SK-N-SH treated with all-trans-retinoic acid at 6 μM for 48 hours (cell line): ENCODE measurements around the gene ITM2C.

Experiments used
- ATAC-seq: fragments of 200-7000 bp; cut with Tn5 transposase; 3 replicates; pipeline ENCODE4 v1.9.1; 2020; ENCODE audit warnings: mild to moderate bottlenecking, moderate library complexity
- BACH2 ChIP-seq: fragments of 250-450 bp; sonication (Bioruptor Pico); IDR thresholded peaks from 2 replicates; pipeline ENCODE4 v1.9.0; 2021; ENCODE audit warnings: mild to moderate bottlenecking, borderline replicate concordance
- CSDC2 ChIP-seq: fragments of 250-450 bp; sonication (Bioruptor Pico); IDR thresholded peaks from 2 replicates; pipeline ENCODE4 v1.5.0; 2020; ENCODE audit warnings: mild to moderate bottlenecking, moderate library complexity
- CSRNP3 ChIP-seq: fragments of 250-450 bp; sonication (Bioruptor Pico); IDR thresholded peaks from 2 replicates; pipeline ENCODE4 v1.5.1; 2021; ENCODE audit warnings: mild to moderate bottlenecking, moderate library complexity
- ISL1 ChIP-seq: fragments of 250-450 bp; sonication (Bioruptor Pico); IDR thresholded peaks from 2 replicates; pipeline ENCODE4 v2.1.2; 2022; ENCODE audit warnings: mild to moderate bottlenecking, moderate library complexity
- OSR1 ChIP-seq: fragments of 250-450 bp; sonication (Bioruptor Pico); IDR thresholded peaks from 2 replicates; pipeline ENCODE4 v1.8.0; 2022; ENCODE audit warnings: moderate library complexity, mild to moderate bottlenecking, inconsistent platforms
- PATZ1 ChIP-seq: fragments of 250-450 bp; sonication (Bioruptor Pico); IDR thresholded peaks from 2 replicates; pipeline ENCODE4 v1.8.0; 2020; ENCODE audit warnings: mild to moderate bottlenecking, moderate library complexity, borderline replicate concordance
- TOX ChIP-seq: fragments of 250-450 bp; sonication (Bioruptor Pico); IDR thresholded peaks from 2 replicates; pipeline ENCODE4 v1.8.0; 2021; ENCODE audit warnings: mild to moderate bottlenecking, moderate library complexity, borderline replicate concordance
- ZFP3 ChIP-seq: fragments of 250-450 bp; sonication (Bioruptor Pico); IDR thresholded peaks from 2 replicates; pipeline ENCODE4 v1.5.0; 2020; ENCODE audit warnings: mild to moderate bottlenecking, moderate library complexity
- ZFP30 ChIP-seq: fragments of 450-650 bp; formaldehyde crosslinking; IDR thresholded peaks from 2 replicates; pipeline ENCODE4 v1.5.0; 2022; ENCODE audit warnings: mild to moderate bottlenecking, moderate library complexity
- ZNF565 ChIP-seq: fragments of 450-650 bp; formaldehyde crosslinking; conservative IDR thresholded peaks from 2 replicates; pipeline ENCODE4 v1.5.0; 2020; ENCODE audit warnings: low read depth, mild to moderate bottlenecking, moderate library complexity
- ZNF70 ChIP-seq: fragments of 450-650 bp; formaldehyde crosslinking; IDR thresholded peaks from 2 replicates; pipeline ENCODE4 v1.5.0; 2020; ENCODE audit warnings: mild to moderate bottlenecking, moderate library complexity
- ZNF8 ChIP-seq: fragments of 450-650 bp; formaldehyde crosslinking; IDR thresholded peaks from 2 replicates; pipeline ENCODE4 v1.5.0; 2020; ENCODE audit warnings: mild to moderate bottlenecking, moderate library complexity
- TF ChIP-seq, protein P1 (sequence below): fragments of 250-450 bp; sonication (Bioruptor Pico); IDR thresholded peaks from 2 replicates; pipeline ENCODE4 v1.5.0; 2020; ENCODE audit warnings: mild to moderate bottlenecking, moderate library complexity
- TF ChIP-seq, protein P2 (sequence below): fragments of 250-450 bp; sonication (Bioruptor Pico); IDR thresholded peaks from 2 replicates; pipeline ENCODE4 v1.8.0; 2021; ENCODE audit warnings: low read depth, mild to moderate bottlenecking, moderate library complexity, borderline replicate concordance
- TF ChIP-seq, protein P3 (sequence below): fragments of 250-450 bp; sonication (Bioruptor Pico); IDR thresholded peaks from 2 replicates; pipeline ENCODE4 v1.5.1; 2020; ENCODE audit warnings: low read depth, mild to moderate bottlenecking, moderate library complexity

Gene ITM2C

GRCh38 chr2:230908092-230908594, 43.4 kb downstream of the ITM2C start:
- no peak; the same call in 2 of the 3 replicates for ATAC-seq
- TF ChIP-seq, protein P1, sequence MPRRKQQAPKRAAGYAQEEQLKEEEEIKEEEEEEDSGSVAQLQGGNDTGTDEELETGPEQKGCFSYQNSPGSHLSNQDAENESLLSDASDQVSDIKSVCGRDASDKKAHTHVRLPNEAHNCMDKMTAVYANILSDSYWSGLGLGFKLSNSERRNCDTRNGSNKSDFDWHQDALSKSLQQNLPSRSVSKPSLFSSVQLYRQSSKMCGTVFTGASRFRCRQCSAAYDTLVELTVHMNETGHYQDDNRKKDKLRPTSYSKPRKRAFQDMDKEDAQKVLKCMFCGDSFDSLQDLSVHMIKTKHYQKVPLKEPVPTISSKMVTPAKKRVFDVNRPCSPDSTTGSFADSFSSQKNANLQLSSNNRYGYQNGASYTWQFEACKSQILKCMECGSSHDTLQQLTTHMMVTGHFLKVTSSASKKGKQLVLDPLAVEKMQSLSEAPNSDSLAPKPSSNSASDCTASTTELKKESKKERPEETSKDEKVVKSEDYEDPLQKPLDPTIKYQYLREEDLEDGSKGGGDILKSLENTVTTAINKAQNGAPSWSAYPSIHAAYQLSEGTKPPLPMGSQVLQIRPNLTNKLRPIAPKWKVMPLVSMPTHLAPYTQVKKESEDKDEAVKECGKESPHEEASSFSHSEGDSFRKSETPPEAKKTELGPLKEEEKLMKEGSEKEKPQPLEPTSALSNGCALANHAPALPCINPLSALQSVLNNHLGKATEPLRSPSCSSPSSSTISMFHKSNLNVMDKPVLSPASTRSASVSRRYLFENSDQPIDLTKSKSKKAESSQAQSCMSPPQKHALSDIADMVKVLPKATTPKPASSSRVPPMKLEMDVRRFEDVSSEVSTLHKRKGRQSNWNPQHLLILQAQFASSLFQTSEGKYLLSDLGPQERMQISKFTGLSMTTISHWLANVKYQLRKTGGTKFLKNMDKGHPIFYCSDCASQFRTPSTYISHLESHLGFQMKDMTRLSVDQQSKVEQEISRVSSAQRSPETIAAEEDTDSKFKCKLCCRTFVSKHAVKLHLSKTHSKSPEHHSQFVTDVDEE (CRISPR knock-in tag), result no peak
- TF ChIP-seq, protein P2, sequence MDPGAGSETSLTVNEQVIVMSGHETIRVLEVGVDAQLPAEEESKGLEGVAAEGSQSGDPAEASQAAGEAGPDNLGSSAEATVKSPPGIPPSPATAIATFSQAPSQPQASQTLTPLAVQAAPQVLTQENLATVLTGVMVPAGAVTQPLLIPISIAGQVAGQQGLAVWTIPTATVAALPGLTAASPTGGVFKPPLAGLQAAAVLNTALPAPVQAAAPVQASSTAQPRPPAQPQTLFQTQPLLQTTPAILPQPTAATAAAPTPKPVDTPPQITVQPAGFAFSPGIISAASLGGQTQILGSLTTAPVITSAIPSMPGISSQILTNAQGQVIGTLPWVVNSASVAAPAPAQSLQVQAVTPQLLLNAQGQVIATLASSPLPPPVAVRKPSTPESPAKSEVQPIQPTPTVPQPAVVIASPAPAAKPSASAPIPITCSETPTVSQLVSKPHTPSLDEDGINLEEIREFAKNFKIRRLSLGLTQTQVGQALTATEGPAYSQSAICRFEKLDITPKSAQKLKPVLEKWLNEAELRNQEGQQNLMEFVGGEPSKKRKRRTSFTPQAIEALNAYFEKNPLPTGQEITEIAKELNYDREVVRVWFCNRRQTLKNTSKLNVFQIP (CRISPR knock-in tag), result no peak

DNA sequence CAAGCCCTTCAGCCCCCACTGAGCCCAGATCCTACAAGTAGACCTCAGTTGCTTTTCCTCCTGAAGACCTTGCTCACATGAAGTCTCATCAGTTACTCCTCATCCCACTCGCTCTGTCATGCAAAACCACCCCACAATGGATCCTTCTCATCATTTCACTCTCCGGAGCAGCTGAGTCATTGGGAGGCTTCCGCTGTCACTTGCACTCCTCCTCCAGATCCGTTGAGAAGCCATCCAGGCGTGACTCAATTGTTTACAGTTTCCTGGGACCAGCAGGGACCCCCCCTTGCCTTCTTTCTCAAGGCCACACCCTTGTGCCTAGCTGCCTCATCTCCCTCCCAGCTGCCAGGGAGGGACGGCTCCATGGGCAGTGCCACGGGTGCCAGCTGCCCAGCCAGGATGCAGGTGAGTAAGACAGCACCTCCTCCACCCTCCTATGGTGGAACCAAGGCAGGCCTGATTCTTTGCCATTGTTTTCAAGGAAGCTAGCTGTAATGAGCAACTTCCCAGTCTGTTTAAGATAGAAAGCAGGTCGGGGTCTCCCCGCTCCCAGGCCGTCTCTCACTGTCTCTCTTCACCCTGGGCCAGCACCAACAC, 44.0 kb downstream of the ITM2C start:
- TF ChIP-seq ISL1 (no peak), OSR1 (no peak), ZFP3 (no peak), CSRNP3 (no peak), PATZ1 (no peak), ZNF565 (CRISPR knock-in tag) (no peak), ZNF8 (CRISPR knock-in tag) (no peak), ZNF70 (no peak)
- TF ChIP-seq, all 23 proteins: peak for 0
- ATAC-seq, result peak; percentile 56; the same call in 2 of the 3 replicates

DNA sequence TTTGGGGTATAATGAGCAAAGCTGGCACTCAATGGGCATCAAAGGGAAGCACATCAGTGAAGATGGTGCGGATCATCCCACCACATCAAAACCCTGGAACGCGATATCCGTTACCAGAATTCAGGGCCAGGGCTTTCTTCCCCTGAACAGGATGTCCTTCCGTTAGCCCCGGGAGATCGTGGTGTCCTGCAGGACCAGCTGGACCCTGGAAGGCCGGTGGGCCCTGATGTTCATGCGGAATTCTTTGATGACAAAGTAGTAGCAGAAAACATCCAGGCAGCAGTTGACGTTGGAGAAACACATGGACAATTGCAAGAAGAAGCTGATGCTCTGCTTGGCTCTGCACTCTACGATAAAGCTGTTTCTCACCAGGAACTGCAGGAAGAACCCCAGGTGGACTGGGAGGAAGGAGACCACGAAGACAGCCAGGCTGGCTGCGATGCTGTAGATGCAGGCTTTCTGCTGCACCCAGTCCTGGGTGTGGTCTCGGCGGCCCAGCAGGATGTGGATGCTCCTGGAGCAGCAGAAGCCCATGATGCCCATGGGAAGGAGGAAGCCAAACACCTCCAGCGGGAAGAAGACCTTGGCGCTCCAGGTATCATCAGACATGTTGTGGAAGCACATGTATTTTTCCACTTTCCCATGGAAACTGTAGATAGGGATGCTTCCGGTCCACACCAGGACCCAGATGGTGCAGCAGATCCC, 45.3 kb downstream of the ITM2C start:
- TF ChIP-seq, protein P2 (CRISPR knock-in tag), result no peak
- no peak for TF ChIP-seq PATZ1
- TF ChIP-seq, protein P3, sequence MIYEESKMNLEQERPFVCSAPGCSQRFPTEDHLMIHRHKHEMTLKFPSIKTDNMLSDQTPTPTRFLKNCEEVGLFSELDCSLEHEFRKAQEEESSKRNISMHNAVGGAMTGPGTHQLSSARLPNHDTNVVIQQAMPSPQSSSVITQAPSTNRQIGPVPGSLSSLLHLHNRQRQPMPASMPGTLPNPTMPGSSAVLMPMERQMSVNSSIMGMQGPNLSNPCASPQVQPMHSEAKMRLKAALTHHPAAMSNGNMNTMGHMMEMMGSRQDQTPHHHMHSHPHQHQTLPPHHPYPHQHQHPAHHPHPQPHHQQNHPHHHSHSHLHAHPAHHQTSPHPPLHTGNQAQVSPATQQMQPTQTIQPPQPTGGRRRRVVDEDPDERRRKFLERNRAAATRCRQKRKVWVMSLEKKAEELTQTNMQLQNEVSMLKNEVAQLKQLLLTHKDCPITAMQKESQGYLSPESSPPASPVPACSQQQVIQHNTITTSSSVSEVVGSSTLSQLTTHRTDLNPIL (CRISPR knock-in tag), result no peak
- no peak for TF ChIP-seq CSRNP3
- TF ChIP-seq CSDC2 (CRISPR knock-in tag), result no peak
- TF ChIP-seq ZFP30 (CRISPR knock-in tag), result no peak
- no peak for TF ChIP-seq TOX (CRISPR knock-in tag)
- TF ChIP-seq ZNF8 (CRISPR knock-in tag), result no peak
- TF ChIP-seq BACH2 (CRISPR knock-in tag), result no peak
- ATAC-seq, result no peak
